Activated naive CD8-positive, alpha-beta T cell treated with anti-CD3 and anti-CD28 coated beads for 36 hours (primary cell): Measurements from ENCODE around the gene NDUFAF3. TPM values are rescaled to one million over a fixed set of nuclear protein-coding genes. Genes with fewer than 3 reads are reported as not detected.
A peak's percentile ranks its signal among the peaks of the same experiment; 100 is the strongest.
"Not testable (repeated sequence)": the region's sequence is repeated elsewhere in the genome, so short reads cannot be mapped to it uniquely, and the experiment has no call there.

ENCODE experiments used
- DNase-seq: peaks from one replicate; pipeline ENCODE4 v3.0.0; 2021
- H3K27ac Mint-ChIP-seq: one replicate; pipeline ENCODE4 v1.8.0; 2022; ENCODE audit warnings: mild to moderate bottlenecking, moderate library complexity, mixed read lengths
- H3K27me3 Mint-ChIP-seq: one replicate; pipeline ENCODE4 v1.8.0; 2022; ENCODE audit warnings: mild to moderate bottlenecking, mixed read lengths
- H3K36me3 Mint-ChIP-seq: one replicate; pipeline ENCODE4 v1.8.0; 2021; ENCODE audit warnings: mild to moderate bottlenecking, mixed read lengths
- H3K4me1 Mint-ChIP-seq: one replicate; pipeline ENCODE4 v1.8.0; 2021; ENCODE audit warnings: mixed read lengths
- H3K4me3 Mint-ChIP-seq: one replicate; pipeline ENCODE4 v1.8.0; 2022; ENCODE audit warnings: mild to moderate bottlenecking, moderate library complexity, mixed read lengths
- H3K9me3 Mint-ChIP-seq: one replicate; pipeline ENCODE4 v1.8.0; 2022; ENCODE audit warnings: mixed read lengths
- total RNA-seq, 2 experiments: library from RNA; stranded (reverse); gene quantifications; one replicate each; pipeline ENCODE4 v1.2.3, GENCODE V29; 2021

Gene NDUFAF3
- total RNA-seq, 2 experiments from 2014 or later, result 82.0 to 82.5 TPM

GRCh38 chr3:49007771-49008528, 14.0 kb upstream of the NDUFAF3 start:
- peak; percentile 89 for DNase-seq
- H3K4me1 Mint-ChIP-seq, result peaks cover 28% of the 10 kb centered on the region
- peaks cover 3% of the 10 kb centered on the region for H3K27me3 Mint-ChIP-seq
- peak overlapping the region; percentile 99 for H3K4me3 Mint-ChIP-seq
- H3K27ac Mint-ChIP-seq, result peak overlapping the region; percentile 100
- peaks cover 14% of the 10 kb centered on the region for H3K36me3 Mint-ChIP-seq
- no peaks in the 10 kb centered on the region for H3K9me3 Mint-ChIP-seq

DNA sequence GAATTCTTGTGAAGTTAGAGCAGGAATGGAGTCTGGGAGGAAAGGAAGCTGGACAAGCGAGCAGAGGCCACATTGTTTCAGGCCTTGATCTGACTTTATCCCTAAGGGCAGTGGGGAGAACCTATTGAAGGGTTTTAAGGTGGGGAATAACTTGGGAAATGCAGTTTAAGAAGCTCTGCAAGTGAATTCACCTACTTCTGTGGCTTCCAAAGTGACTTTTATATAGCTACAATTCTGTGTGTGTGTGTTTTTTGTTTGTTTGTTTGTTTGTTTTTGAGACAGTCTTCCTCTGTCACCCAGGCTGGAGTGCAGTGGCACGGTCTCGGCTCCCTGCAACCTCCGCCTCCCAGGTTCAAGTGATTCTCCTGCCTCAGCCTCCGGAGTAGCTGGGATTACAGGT, 13.3 kb upstream of the NDUFAF3 start:
- peak overlapping the region; percentile 100 for H3K27ac Mint-ChIP-seq
- DNase-seq, H3K9me3 Mint-ChIP-seq, H3K27me3 Mint-ChIP-seq: not testable (repeated sequence)
- H3K36me3 Mint-ChIP-seq, result peaks cover 14% of the 10 kb centered on the region
- H3K4me3 Mint-ChIP-seq, result peak overlapping the region; percentile 99
- peaks cover 28% of the 10 kb centered on the region for H3K4me1 Mint-ChIP-seq

GRCh38 chr3:49009396-49009795, 12.5 kb upstream of the NDUFAF3 start:
- Mint-ChIP-seq H3K27ac (peak overlapping the region; percentile 48), H3K36me3 (peaks cover 14% of the 10 kb centered on the region), H3K27me3 (peaks cover 3% of the 10 kb centered on the region), H3K9me3 (no peaks in the 10 kb centered on the region), H3K4me3 (peak overlapping the region; percentile 99), H3K4me1 (peaks cover 28% of the 10 kb centered on the region)
- no peak for DNase-seq

GRCh38 chr3:49012441-49013017, 9.4 kb upstream of the NDUFAF3 start:
- Mint-ChIP-seq H3K4me3 (no peak overlapping the region), H3K36me3 (peaks cover 18% of the 10 kb centered on the region), H3K4me1 (peaks cover 23% of the 10 kb centered on the region), H3K27ac (no peak overlapping the region), H3K27me3 (no peaks in the 10 kb centered on the region), H3K9me3 (no peaks in the 10 kb centered on the region)
- no peak for DNase-seq

- H3K36me3 Mint-ChIP-seq, result peaks cover 14% of the 10 kb centered on the region
- H3K4me3 Mint-ChIP-seq, result no peak overlapping the region
- H3K9me3 Mint-ChIP-seq, result no peaks in the 10 kb centered on the region
- no peak for DNase-seq
- H3K27me3 Mint-ChIP-seq, result no peaks in the 10 kb centered on the region
- peak overlapping the region; percentile 29 for H3K27ac Mint-ChIP-seq
- H3K4me1 Mint-ChIP-seq, result peaks cover 19% of the 10 kb centered on the region
Measured at GRCh38 chr3:49013113-49013737, 8.7 kb upstream of the NDUFAF3 start.

GRCh38 chr3:49013738-49014660, 7.9 kb upstream of the NDUFAF3 start:
- peaks cover 18% of the 10 kb centered on the region for H3K4me1 Mint-ChIP-seq
- H3K36me3 Mint-ChIP-seq, result peaks cover 12% of the 10 kb centered on the region
- no peaks in the 10 kb centered on the region for H3K27me3 Mint-ChIP-seq
- peak; percentile 62 for DNase-seq
- no peaks in the 10 kb centered on the region for H3K9me3 Mint-ChIP-seq
- H3K4me3 Mint-ChIP-seq, result no peak overlapping the region
- H3K27ac Mint-ChIP-seq, result peak overlapping the region; percentile 29

DNA sequence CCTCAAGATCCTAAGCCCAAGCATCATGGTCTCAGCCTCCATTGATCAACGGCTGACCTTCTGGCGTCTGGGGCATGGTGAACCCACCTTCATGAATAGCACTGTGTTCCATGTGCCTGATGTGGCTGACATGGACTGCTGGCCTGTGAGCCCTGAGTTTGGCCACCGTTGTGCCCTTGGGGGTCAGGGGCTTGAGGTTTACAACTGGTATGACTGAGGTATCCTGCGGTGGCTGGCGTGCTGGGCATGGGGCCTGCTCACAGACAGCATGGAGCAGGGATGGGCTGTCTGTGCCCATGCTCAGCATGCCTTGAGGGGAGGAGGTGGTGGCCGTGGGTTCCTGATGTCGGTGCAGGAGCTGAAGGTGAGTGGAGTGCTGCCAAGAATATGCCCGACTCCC, 6.8 kb upstream of the NDUFAF3 start:
- Mint-ChIP-seq H3K4me3 (no peak overlapping the region), H3K27ac (no peak overlapping the region), H3K4me1 (peaks cover 21% of the 10 kb centered on the region), H3K27me3 (no peaks in the 10 kb centered on the region), H3K36me3 (peaks cover 7% of the 10 kb centered on the region), H3K9me3 (no peaks in the 10 kb centered on the region)
- no peak for DNase-seq

GRCh38 chr3:49015765-49016164, 6.2 kb upstream of the NDUFAF3 start:
- no peaks in the 10 kb centered on the region for H3K27me3 Mint-ChIP-seq

GRCh38 chr3:49016414-49017228, 5.3 kb upstream of the NDUFAF3 start:
- Mint-ChIP-seq H3K4me1 (peaks cover 24% of the 10 kb centered on the region), H3K27ac (no peak overlapping the region), H3K4me3 (no peak overlapping the region), H3K36me3 (peaks cover 8% of the 10 kb centered on the region), H3K9me3 (no peaks in the 10 kb centered on the region), H3K27me3 (peaks cover 3% of the 10 kb centered on the region)
- no peak for DNase-seq

More at GRCh38 chr3:49015765-49016164, 6.2 kb upstream of the NDUFAF3 start:
- Mint-ChIP-seq H3K4me1 (peaks cover 22% of the 10 kb centered on the region), H3K27ac (no peak overlapping the region), H3K9me3 (no peaks in the 10 kb centered on the region), H3K4me3 (no peak overlapping the region), H3K36me3 (peaks cover 7% of the 10 kb centered on the region)
- DNase-seq, result no peak

- H3K27me3 Mint-ChIP-seq, result peaks cover 3% of the 10 kb centered on the region
- peaks cover 17% of the 10 kb centered on the region for H3K4me1 Mint-ChIP-seq
- peak overlapping the region; percentile 51 for H3K27ac Mint-ChIP-seq
- no peaks in the 10 kb centered on the region for H3K9me3 Mint-ChIP-seq
- peak overlapping the region; percentile 94 for H3K4me3 Mint-ChIP-seq
- peaks cover 10% of the 10 kb centered on the region for H3K36me3 Mint-ChIP-seq
- no peak for DNase-seq
Measured at GRCh38 chr3:49017229-49017970, 4.5 kb upstream of the NDUFAF3 start.

GRCh38 chr3:49017971-49018706, 3.8 kb upstream of the NDUFAF3 start, which contains the start of gene DALRD3:
Gene DALRD3 (minus strand): TSS chr3:49018580. CDS start chr3:49018564, 16 bp downstream.
- H3K36me3 Mint-ChIP-seq, result peaks cover 17% of the 10 kb centered on the region
- DNase-seq, result peak; percentile 75
- H3K27me3 Mint-ChIP-seq, result peaks cover 3% of the 10 kb centered on the region
- no peaks in the 10 kb centered on the region for H3K9me3 Mint-ChIP-seq
- H3K4me1 Mint-ChIP-seq, result peaks cover 19% of the 10 kb centered on the region
- H3K27ac Mint-ChIP-seq, result peak within 1 kb of the TSS; percentile 78
- peak within 1 kb of the TSS; percentile 94 for H3K4me3 Mint-ChIP-seq

- Mint-ChIP-seq H3K4me3 (peak overlapping the region; percentile 94), H3K36me3 (peaks cover 23% of the 10 kb centered on the region), H3K9me3 (no peaks in the 10 kb centered on the region), H3K27me3 (peaks cover 3% of the 10 kb centered on the region), H3K4me1 (peaks cover 25% of the 10 kb centered on the region), H3K27ac (peak overlapping the region; percentile 78)
- DNase-seq, result no peak
Measured at GRCh38 chr3:49018707-49019006, 3.3 kb upstream of the NDUFAF3 start.

DNA sequence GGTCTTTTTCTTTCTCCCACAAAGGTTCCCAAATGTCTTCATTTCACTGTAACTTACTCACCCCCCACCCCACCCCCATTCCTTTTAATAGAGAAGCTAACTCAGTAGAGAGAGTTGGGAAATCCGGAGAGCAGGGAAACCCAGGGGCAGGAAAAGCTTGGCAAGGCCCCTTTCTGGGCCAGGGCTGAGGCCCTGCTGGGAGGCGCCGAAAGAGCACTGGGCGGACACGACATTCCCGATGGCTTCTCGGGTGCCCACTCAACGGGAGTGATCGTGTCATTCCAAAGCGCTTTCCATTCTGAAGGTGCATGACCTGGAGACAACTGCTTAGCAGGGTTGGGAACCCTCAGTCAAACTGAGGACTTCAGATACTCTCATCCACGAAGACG, 2.0 kb upstream of the NDUFAF3 start:
- Mint-ChIP-seq H3K27me3 (peaks cover 3% of the 10 kb centered on the region), H3K36me3 (peaks cover 29% of the 10 kb centered on the region), H3K27ac (peak overlapping the region; percentile 97), H3K4me1 (peaks cover 35% of the 10 kb centered on the region), H3K4me3 (peak overlapping the region; percentile 94), H3K9me3 (no peaks in the 10 kb centered on the region)
- DNase-seq, result no peak
